ENCODE results near the gene TMEM183A. TPM values are rescaled to one million over a fixed set of nuclear protein-coding genes. Genes with fewer than 3 reads are reported as not detected.
A peak's percentile ranks its signal among the peaks of the same experiment; 100 is the strongest.

Gene TMEM183A
- total and polyA plus RNA-seq, 9 of the 15 experiments (the other 6 are each of a cell fraction or from before 2014, with no cell fraction given): 23.4 to 190 (median 124) TPM

DNA sequence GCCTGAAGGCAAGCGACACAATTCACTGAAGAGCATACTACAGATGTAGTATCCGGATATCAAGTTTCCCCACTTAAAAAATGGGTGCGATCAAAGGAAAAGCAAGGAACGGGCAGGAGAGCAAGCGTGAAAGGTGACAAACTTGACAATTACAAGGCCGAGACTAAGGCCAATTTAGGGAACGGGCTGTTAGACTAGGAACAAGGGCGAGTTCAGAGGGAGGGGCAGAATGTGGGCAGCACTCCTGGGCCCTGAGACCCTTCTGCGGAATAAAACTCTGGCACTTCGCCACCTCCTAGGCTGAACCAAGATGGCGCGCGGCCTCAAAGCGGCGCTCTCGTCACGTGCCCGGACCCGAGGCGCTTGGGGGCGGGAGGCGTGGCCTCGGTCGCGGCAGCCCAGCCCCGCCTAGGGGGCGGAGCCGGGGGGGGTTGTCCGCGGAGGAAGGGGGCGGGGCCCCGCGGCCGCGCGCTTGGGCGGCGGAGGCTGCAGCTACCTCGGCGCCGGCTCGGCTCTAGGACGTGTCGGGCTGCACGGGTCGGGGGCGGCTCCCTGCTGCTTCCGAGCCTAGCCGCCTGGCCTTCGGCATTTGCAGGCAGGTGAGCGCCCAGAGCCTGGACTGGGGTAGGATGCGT, 19.0 kb downstream of the TMEM183A start, which contains the start of gene PPFIA4 (continued):
- TF ChIP-seq, protein P1, sequence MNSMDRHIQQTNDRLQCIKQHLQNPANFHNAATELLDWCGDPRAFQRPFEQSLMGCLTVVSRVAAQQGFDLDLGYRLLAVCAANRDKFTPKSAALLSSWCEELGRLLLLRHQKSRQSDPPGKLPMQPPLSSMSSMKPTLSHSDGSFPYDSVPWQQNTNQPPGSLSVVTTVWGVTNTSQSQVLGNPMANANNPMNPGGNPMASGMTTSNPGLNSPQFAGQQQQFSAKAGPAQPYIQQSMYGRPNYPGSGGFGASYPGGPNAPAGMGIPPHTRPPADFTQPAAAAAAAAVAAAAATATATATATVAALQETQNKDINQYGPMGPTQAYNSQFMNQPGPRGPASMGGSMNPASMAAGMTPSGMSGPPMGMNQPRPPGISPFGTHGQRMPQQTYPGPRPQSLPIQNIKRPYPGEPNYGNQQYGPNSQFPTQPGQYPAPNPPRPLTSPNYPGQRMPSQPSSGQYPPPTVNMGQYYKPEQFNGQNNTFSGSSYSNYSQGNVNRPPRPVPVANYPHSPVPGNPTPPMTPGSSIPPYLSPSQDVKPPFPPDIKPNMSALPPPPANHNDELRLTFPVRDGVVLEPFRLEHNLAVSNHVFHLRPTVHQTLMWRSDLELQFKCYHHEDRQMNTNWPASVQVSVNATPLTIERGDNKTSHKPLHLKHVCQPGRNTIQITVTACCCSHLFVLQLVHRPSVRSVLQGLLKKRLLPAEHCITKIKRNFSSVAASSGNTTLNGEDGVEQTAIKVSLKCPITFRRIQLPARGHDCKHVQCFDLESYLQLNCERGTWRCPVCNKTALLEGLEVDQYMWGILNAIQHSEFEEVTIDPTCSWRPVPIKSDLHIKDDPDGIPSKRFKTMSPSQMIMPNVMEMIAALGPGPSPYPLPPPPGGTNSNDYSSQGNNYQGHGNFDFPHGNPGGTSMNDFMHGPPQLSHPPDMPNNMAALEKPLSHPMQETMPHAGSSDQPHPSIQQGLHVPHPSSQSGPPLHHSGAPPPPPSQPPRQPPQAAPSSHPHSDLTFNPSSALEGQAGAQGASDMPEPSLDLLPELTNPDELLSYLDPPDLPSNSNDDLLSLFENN (IDR thresholded peaks at IDR 0.05; ENCODE audit: low read depth in 2 of 2, low read length in 2 of 2): 0 out of 4 replicates have a peak, but pooled peaks of 1 of the 2 experiments have one; percentile 43
- TF ChIP-seq, protein P2, sequence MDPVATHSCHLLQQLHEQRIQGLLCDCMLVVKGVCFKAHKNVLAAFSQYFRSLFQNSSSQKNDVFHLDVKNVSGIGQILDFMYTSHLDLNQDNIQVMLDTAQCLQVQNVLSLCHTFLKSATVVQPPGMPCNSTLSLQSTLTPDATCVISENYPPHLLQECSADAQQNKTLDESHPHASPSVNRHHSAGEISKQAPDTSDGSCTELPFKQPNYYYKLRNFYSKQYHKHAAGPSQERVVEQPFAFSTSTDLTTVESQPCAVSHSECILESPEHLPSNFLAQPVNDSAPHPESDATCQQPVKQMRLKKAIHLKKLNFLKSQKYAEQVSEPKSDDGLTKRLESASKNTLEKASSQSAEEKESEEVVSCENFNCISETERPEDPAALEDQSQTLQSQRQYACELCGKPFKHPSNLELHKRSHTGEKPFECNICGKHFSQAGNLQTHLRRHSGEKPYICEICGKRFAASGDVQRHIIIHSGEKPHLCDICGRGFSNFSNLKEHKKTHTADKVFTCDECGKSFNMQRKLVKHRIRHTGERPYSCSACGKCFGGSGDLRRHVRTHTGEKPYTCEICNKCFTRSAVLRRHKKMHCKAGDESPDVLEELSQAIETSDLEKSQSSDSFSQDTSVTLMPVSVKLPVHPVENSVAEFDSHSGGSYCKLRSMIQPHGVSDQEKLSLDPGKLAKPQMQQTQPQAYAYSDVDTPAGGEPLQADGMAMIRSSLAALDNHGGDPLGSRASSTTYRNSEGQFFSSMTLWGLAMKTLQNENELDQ (CRISPR knock-in tag; IDR thresholded peaks at IDR 0.05; ENCODE audit: borderline replicate concordance): no peak
- TF ChIP-seq, protein P3, sequence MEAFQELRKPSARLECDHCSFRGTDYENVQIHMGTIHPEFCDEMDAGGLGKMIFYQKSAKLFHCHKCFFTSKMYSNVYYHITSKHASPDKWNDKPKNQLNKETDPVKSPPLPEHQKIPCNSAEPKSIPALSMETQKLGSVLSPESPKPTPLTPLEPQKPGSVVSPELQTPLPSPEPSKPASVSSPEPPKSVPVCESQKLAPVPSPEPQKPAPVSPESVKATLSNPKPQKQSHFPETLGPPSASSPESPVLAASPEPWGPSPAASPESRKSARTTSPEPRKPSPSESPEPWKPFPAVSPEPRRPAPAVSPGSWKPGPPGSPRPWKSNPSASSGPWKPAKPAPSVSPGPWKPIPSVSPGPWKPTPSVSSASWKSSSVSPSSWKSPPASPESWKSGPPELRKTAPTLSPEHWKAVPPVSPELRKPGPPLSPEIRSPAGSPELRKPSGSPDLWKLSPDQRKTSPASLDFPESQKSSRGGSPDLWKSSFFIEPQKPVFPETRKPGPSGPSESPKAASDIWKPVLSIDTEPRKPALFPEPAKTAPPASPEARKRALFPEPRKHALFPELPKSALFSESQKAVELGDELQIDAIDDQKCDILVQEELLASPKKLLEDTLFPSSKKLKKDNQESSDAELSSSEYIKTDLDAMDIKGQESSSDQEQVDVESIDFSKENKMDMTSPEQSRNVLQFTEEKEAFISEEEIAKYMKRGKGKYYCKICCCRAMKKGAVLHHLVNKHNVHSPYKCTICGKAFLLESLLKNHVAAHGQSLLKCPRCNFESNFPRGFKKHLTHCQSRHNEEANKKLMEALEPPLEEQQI (IDR thresholded peaks at IDR 0.05): peak; percentile 77; the same call in 1 of the 2 replicates
- TF ChIP-seq EP300 (IDR thresholded peaks at IDR 0.05; ENCODE audit: low read length) (no peak), TSC22D4 (tag; IDR thresholded peaks at IDR 0.05) (no peak), ILF3 (IDR thresholded peaks at IDR 0.05; ENCODE audit: borderline replicate concordance) (0 out of 2 replicates have a peak, but pooled peaks have one; percentile 30), CXXC5 (CRISPR knock-in tag; IDR thresholded peaks at IDR 0.05) (peak; percentile 97), MYBL2 (IDR thresholded peaks at IDR 0.05; ENCODE audit: low read depth) (no peak), MYBL2 (CRISPR knock-in tag; IDR thresholded peaks at IDR 0.05; ENCODE audit: borderline replicate concordance) (no peak), HNRNPK (IDR thresholded peaks at IDR 0.05; ENCODE audit: low read depth, low read length, poor library complexity, severe bottlenecking) (no peak), ZNF224 (CRISPR knock-in tag; IDR thresholded peaks at IDR 0.05) (no peak; the same call in 1 of the 2 replicates), ZNF41 (CRISPR knock-in tag; conservative IDR thresholded peaks at IDR 0.05) (peak; percentile 88)
- TF ChIP-seq, protein P4, sequence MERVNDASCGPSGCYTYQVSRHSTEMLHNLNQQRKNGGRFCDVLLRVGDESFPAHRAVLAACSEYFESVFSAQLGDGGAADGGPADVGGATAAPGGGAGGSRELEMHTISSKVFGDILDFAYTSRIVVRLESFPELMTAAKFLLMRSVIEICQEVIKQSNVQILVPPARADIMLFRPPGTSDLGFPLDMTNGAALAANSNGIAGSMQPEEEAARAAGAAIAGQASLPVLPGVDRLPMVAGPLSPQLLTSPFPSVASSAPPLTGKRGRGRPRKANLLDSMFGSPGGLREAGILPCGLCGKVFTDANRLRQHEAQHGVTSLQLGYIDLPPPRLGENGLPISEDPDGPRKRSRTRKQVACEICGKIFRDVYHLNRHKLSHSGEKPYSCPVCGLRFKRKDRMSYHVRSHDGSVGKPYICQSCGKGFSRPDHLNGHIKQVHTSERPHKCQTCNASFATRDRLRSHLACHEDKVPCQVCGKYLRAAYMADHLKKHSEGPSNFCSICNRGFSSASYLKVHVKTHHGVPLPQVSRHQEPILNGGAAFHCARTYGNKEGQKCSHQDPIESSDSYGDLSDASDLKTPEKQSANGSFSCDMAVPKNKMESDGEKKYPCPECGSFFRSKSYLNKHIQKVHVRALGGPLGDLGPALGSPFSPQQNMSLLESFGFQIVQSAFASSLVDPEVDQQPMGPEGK (CRISPR knock-in tag; IDR thresholded peaks at IDR 0.05; ENCODE audit: borderline replicate concordance): 0 out of 2 replicates have a peak, but pooled peaks have one; percentile 33
